Hepatocyte (in vitro differentiated cells): ENCODE results near the gene STK11. TPM values are rescaled to one million over a fixed set of nuclear protein-coding genes. Genes with fewer than 3 reads are reported as not detected.

Source experiments
- DNase-seq: peaks from one replicate; pipeline ENCODE4 v3.0.0-alpha.2; 2016; ENCODE audit warnings: low spot score
- H2AFZ ChIP-seq: fragments of 200-600 bp; sonication (generic); 2 replicates; pipeline ENCODE4 v1.6.0; 2016; ENCODE audit warnings: antibody characterized with exemption, mild to moderate bottlenecking
- H3K27ac ChIP-seq: fragments of 200-600 bp; sonication (generic); 2 replicates; pipeline ENCODE4 v1.5.1; 2016; ENCODE audit warnings: mild to moderate bottlenecking
- H3K27me3 ChIP-seq: fragments of 200-600 bp; sonication (generic); 2 replicates; pipeline ENCODE4 v1.6.1; 2016
- H3K36me3 ChIP-seq: fragments of 200-600 bp; sonication (generic); replicated peaks from 2 replicates; pipeline ENCODE4 v1.5.1; 2016; ENCODE audit warnings: low read depth; ENCODE audit not compliant: insufficient read depth
- H3K4me1 ChIP-seq: fragments of 200-600 bp; sonication (generic); 2 replicates; pipeline ENCODE4 v1.5.1; 2016; ENCODE audit warnings: mild to moderate bottlenecking, moderate library complexity; ENCODE audit not compliant: insufficient read depth
- H3K4me2 ChIP-seq: fragments of 200-600 bp; sonication (generic); 2 replicates; pipeline ENCODE4 v1.6.0; 2016
- H3K4me3 ChIP-seq: fragments of 200-600 bp; sonication (generic); 2 replicates; pipeline ENCODE4 v1.5.1; 2016; ENCODE audit warnings: mild to moderate bottlenecking
- H3K79me2 ChIP-seq: fragments of 200-600 bp; sonication (generic); 2 replicates; pipeline ENCODE4 v1.6.0; 2017; ENCODE audit warnings: mild to moderate bottlenecking
- H3K9me2 ChIP-seq: fragments of 200-600 bp; sonication (generic); replicated peaks from 2 replicates; pipeline ENCODE4 v1.6.0; 2017; ENCODE audit warnings: mild to moderate bottlenecking; ENCODE audit not compliant: insufficient read depth
- H3K9me3 ChIP-seq: fragments of 200-600 bp; sonication (generic); 2 replicates; pipeline ENCODE4 v1.5.1; 2016; ENCODE audit warnings: low read depth, mild to moderate bottlenecking
- H4K20me1 ChIP-seq: fragments of 200-600 bp; sonication (generic); 2 replicates; pipeline ENCODE4 v1.6.0; 2016; ENCODE audit warnings: mild to moderate bottlenecking; ENCODE audit not compliant: insufficient read depth, poor library complexity, severe bottlenecking
- CTCF ChIP-seq: fragments of 200-600 bp; sonication (generic); IDR thresholded peaks from 2 replicates; pipeline ENCODE4 v1.5.1; 2016; ENCODE audit warnings: antibody characterized with exemption, mild to moderate bottlenecking; ENCODE audit not compliant: poor library complexity
- EZH2 ChIP-seq: fragments of 200-600 bp; sonication (generic); IDR thresholded peaks from 2 replicates; pipeline ENCODE4 v1.6.1; 2016; ENCODE audit warnings: antibody characterized with exemption, mild to moderate bottlenecking, borderline replicate concordance
- EZH2phosphoT487 ChIP-seq: fragments of 200-600 bp; sonication (generic); IDR thresholded peaks from one replicate; pipeline ENCODE4 v1.6.1; 2018; ENCODE audit warnings: antibody characterized with exemption, mild to moderate bottlenecking, low read depth, moderate library complexity; ENCODE audit not compliant: unreplicated experiment, severe bottlenecking
- WGBS: methylation state at CpG from one replicate; pipeline ENCODE4 v1.1.6; 2016; ENCODE audit warnings: low lambda C conversion rate; ENCODE audit errors: missing lambda C conversion rate; 5-methylcytosine and 5-hydroxymethylcytosine counted together
- polyA plus RNA-seq: library from polyadenylated mRNA; unstranded; fragments of >200 nt; fragmentation: Nextera tagmentation; extraction: Ambion mirVana; gene quantifications from 2 replicates; pipeline ENCODE4 v1.2.1, GENCODE V29; 2016
- total RNA-seq: library from RNA; depleted of rRNA; stranded (reverse); fragments of >200 nt; gene quantifications from 2 replicates; pipeline ENCODE4 v1.2.3, GENCODE V29; 2014

The STK11 gene
- total and polyA plus RNA-seq, 2 experiments from 2014 or later, result 48.9 to 76.6 TPM

- no peak overlapping the region for H2AFZ ChIP-seq
- TF ChIP-seq CTCF, result no peak
- TF ChIP-seq EZH2phosphoT487, result no peak
- no peak for TF ChIP-seq EZH2
- peaks cover 16% of the 10 kb centered on the region for H3K4me1 ChIP-seq
- H3K4me2 ChIP-seq, result no peak overlapping the region
- H3K27ac ChIP-seq, result peak overlapping the region; percentile 90
- DNase-seq, result no peak
- H3K9me2 ChIP-seq, result no peaks in the 10 kb centered on the region
- H3K9me3 ChIP-seq, result no peaks in the 10 kb centered on the region
- no peaks in the 10 kb centered on the region for H3K79me2 ChIP-seq
- no peaks in the 10 kb centered on the region for H3K27me3 ChIP-seq
- 84% methylated on average over 11 of the region's 11 CpGs for WGBS
- no peak overlapping the region for H3K4me3 ChIP-seq
- no peaks in the 10 kb centered on the region for H4K20me1 ChIP-seq
- H3K36me3 ChIP-seq, result no peaks in the 10 kb centered on the region
These were observed 22.9 kb upstream of the STK11 start for GRCh38 chr19:1182727-1183126.

GRCh38 chr19:1183543-1184172 lies 21.9 kb upstream of the STK11 start:
- H3K4me1 ChIP-seq, result peaks cover 16% of the 10 kb centered on the region
- 68% methylated on average over 16 of the region's 19 CpGs for WGBS
- no peaks in the 10 kb centered on the region for H3K9me3 ChIP-seq
- no peaks in the 10 kb centered on the region for H4K20me1 ChIP-seq
- no peaks in the 10 kb centered on the region for H3K79me2 ChIP-seq
- no peak overlapping the region for H2AFZ ChIP-seq
- peak overlapping the region; percentile 90 for H3K27ac ChIP-seq
- no peaks in the 10 kb centered on the region for H3K27me3 ChIP-seq
- H3K4me2 ChIP-seq, result no peak overlapping the region
- no peaks in the 10 kb centered on the region for H3K36me3 ChIP-seq
- DNase-seq, result peak; percentile 88
- no peak overlapping the region for H3K4me3 ChIP-seq
- no peaks in the 10 kb centered on the region for H3K9me2 ChIP-seq
- TF ChIP-seq EZH2phosphoT487, result no peak
- no peak for TF ChIP-seq CTCF
- TF ChIP-seq EZH2, result no peak

- Histone ChIP-seq H3K27me3 (no peaks in the 10 kb centered on the region), H3K36me3 (no peaks in the 10 kb centered on the region), H3K4me3 (no peak overlapping the region), H3K4me2 (no peak overlapping the region), H3K27ac (no peak overlapping the region), H3K9me2 (no peaks in the 10 kb centered on the region), H4K20me1 (no peaks in the 10 kb centered on the region), H3K79me2 (no peaks in the 10 kb centered on the region), H3K4me1 (no peaks in the 10 kb centered on the region), H2AFZ (no peak overlapping the region), H3K9me3 (no peaks in the 10 kb centered on the region)
- WGBS, result 58% methylated on average over 9 of the region's 9 CpGs
- TF ChIP-seq EZH2phosphoT487, result no peak
- TF ChIP-seq CTCF, result no peak
- TF ChIP-seq EZH2, result no peak
- DNase-seq, result no peak
These were observed 16.2 kb upstream of the STK11 start for GRCh38 chr19:1189419-1189818.
